Stomach (tissue), 9 donors: Measurements from ENCODE around the gene ZNF827. TPM values are rescaled to one million over a fixed set of nuclear protein-coding genes. Genes with fewer than 3 reads are reported as not detected.

Source experiments
- DNase-seq, 2 donors: peaks; one replicate each; pipeline versions ENCODE4 v3.0.0 to v3.0.0-alpha.2; 2013 to 2019
- H3K27ac ChIP-seq, 5 donors: fragments of 200-600 bp in 4 of 5; sonication (generic) in 4 of 5; one replicate each; pipeline ENCODE4 v1.5.1; 2013 to 2019; ENCODE audit warnings: mild to moderate bottlenecking in 1 of 5, moderate library complexity in 1 of 5
- H3K27me3 ChIP-seq, 3 donors: fragments of 200-600 bp; sonication (generic); one replicate each; pipeline ENCODE4 v1.5.1; 2017 to 2019; ENCODE audit warnings: mixed run types in 1 of 3
- H3K36me3 ChIP-seq, 4 donors: fragments of 200-600 bp; sonication (generic); 1 replicate in 3 of 4; 2 replicates in 1 of 4; pipeline ENCODE4 v1.5.1; 2016 to 2019
- H3K4me1 ChIP-seq, 4 donors: fragments of 200-600 bp; sonication (generic); one replicate each; pipeline ENCODE4 v1.5.1; 2016 to 2019
- H3K4me3 ChIP-seq, 4 donors: fragments of 200-600 bp; sonication (generic) in 3 of 4; one replicate each; pipeline ENCODE4 v1.5.1; 2016 to 2019; ENCODE audit warnings: mild to moderate bottlenecking in 1 of 4
- H3K9me3 ChIP-seq, 4 donors: fragments of 200-600 bp; sonication (generic); one replicate each; pipeline ENCODE4 v1.5.1; 2016 to 2019
- EP300 ChIP-seq: sonication (generic); formaldehyde crosslinking; IDR thresholded peaks from one replicate; pipeline ENCODE4 v1.6.1; 2017; ENCODE audit warnings: antibody characterized with exemption
- POLR2A ChIP-seq, 4 donors: fragments of 450-650 bp; IDR thresholded peaks; one replicate each; pipeline ENCODE4 v1.6.1; 2016; ENCODE audit warnings: antibody characterized with exemption in 4 of 4, control low read depth in 2 of 4, mild to moderate bottlenecking in 1 of 4, moderate library complexity in 1 of 4
- POLR2AphosphoS5 ChIP-seq, 3 donors: sonication (generic); formaldehyde crosslinking; IDR thresholded peaks; one replicate each; pipeline ENCODE4 v1.6.1; 2016; ENCODE audit warnings: antibody characterized with exemption in 3 of 3
- WGBS, 5 donors: extraction: QIAGEN DNeasy Blood & Tissue Kit in 3 of 5; methylation state at CpG; one replicate each; pipeline versions ENCODE4 v1.1.5 to v1.1.7; 2013 to 2018; 5-methylcytosine and 5-hydroxymethylcytosine counted together
- intact Hi-C: fragments of 100-400 bp; cut with DNase I; formaldehyde crosslinking; loops from one replicate; pipeline ENCODE4 v1.15.1; 2023; ENCODE audit warnings: low total_unique reads
- polyA plus RNA-seq, 3 donors: library from polyadenylated mRNA; stranded (reverse); fragments of 200-250 nt; gene quantifications; one replicate each; pipeline ENCODE4 v1.2.3, GENCODE V29; 2013
- total RNA-seq, 5 donors: library from RNA; depleted of rRNA; stranded (reverse); fragments of >200 nt; gene quantifications; one replicate each; pipeline versions ENCODE4 v1.1.0 to v1.2.3, GENCODE V29; 2014 to 2016
- TF ChIP-seq, protein P1 (sequence below), 7 experiments: fragments of 450-650 bp in 4 of 7; fragments of 200-600 bp in 3 of 7; sonication (generic) in 3 of 7; IDR thresholded peaks; one replicate each; pipeline ENCODE4 v1.5.1; 2016 to 2019; ENCODE audit warnings: antibody characterized with exemption in 7 of 7, control low read depth in 2 of 7, mild to moderate bottlenecking in 1 of 7
- donor health status: healthy with polysubstance abuse.
- donor health status: Bipolar disorder and iron deficiency.
- donor health status: healthy.

The ZNF827 gene
- total and polyA plus RNA-seq, 8 donors, result 1.7 to 109 (median 13.5) TPM

- Histone ChIP-seq H3K4me1 (no peaks in the 10 kb centered on the region), H3K36me3 (no peaks in the 10 kb centered on the region), H3K27me3 (no peaks in the 10 kb centered on the region), H3K4me3 (no peak overlapping the region), H3K9me3 (peaks cover 3 to 7% (median 5%) of the 10 kb centered on the region in 4 donors), H3K27ac (no peak overlapping the region)
- TF ChIP-seq, protein P1, sequence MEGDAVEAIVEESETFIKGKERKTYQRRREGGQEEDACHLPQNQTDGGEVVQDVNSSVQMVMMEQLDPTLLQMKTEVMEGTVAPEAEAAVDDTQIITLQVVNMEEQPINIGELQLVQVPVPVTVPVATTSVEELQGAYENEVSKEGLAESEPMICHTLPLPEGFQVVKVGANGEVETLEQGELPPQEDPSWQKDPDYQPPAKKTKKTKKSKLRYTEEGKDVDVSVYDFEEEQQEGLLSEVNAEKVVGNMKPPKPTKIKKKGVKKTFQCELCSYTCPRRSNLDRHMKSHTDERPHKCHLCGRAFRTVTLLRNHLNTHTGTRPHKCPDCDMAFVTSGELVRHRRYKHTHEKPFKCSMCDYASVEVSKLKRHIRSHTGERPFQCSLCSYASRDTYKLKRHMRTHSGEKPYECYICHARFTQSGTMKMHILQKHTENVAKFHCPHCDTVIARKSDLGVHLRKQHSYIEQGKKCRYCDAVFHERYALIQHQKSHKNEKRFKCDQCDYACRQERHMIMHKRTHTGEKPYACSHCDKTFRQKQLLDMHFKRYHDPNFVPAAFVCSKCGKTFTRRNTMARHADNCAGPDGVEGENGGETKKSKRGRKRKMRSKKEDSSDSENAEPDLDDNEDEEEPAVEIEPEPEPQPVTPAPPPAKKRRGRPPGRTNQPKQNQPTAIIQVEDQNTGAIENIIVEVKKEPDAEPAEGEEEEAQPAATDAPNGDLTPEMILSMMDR (IDR thresholded peaks at IDR 0.05), result peak in 4 of 7 experiments; percentile 43 to 67 (median 56)
- TF ChIP-seq EP300, result no peak
- DNase-seq, result peak in 1 of 2 donors; percentile 65
- 43 to 55% (median 49%) methylated on average over 3 of the region's 3 CpGs for WGBS, 5 donors
- intact Hi-C loops, result no loop called here
Measured at GRCh38 chr4:145956288-145956890, 17.8 kb upstream of the ZNF827 start.

GRCh38 chr4:145954924-145955339, 16.3 kb upstream of the ZNF827 start:
- H3K9me3 ChIP-seq, result peaks cover 3 to 7% (median 5%) of the 10 kb centered on the region in 4 donors
- intact Hi-C loops, result no loop called here
- WGBS, 5 donors, result 43 to 66% (median 54%) methylated on average over 7 of the region's 7 CpGs
- H3K4me3 ChIP-seq, result no peak overlapping the region
- no peak for TF ChIP-seq EP300
- TF ChIP-seq POLR2A (IDR thresholded peaks at IDR 0.05), result no peak
- TF ChIP-seq, protein P1 (IDR thresholded peaks at IDR 0.05), result no peak
- TF ChIP-seq POLR2AphosphoS5 (IDR thresholded peaks at IDR 0.05), result no peak
- no peaks in the 10 kb centered on the region for H3K27me3 ChIP-seq
- DNase-seq, result no peak
- no peaks in the 10 kb centered on the region for H3K36me3 ChIP-seq
- H3K4me1 ChIP-seq, result no peaks in the 10 kb centered on the region
- H3K27ac ChIP-seq, result no peak overlapping the region

DNA sequence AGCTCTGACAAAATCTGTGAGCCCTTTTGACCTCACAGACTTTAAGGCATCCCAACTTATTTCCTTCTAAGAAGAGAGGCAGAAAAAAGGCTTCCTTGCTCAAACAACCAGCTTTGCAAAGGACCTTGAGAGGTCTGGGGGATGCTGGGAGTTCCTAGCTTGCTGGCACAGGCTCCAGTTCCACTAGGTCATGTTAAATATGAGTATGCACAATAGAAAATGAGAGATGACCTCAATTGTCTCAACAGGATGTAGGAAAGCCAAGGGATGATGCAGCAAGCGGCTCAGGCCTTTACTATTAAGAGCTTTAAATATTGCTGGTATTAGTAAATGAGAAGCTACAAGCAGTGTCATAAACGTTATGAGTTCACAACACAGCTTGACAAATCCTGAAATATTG, 13.3 kb upstream of the ZNF827 start:
- Histone ChIP-seq H3K9me3 (peaks cover 0 to under 1% (median under 1%) of the 10 kb centered on the region in 4 donors), H3K4me3 (no peak overlapping the region), H3K36me3 (no peaks in the 10 kb centered on the region), H3K4me1 (no peaks in the 10 kb centered on the region), H3K27ac (no peak overlapping the region), H3K27me3 (no peaks in the 10 kb centered on the region)
- DNase-seq, result no peak
- no peak for TF ChIP-seq POLR2A (IDR thresholded peaks at IDR 0.05)
- TF ChIP-seq, protein P1 (IDR thresholded peaks at IDR 0.05), result no peak
- WGBS, 5 donors, result 63 to 75% (median 67%) methylated on average over 2 of the region's 2 CpGs
- intact Hi-C loops, result no loop called here

- H3K4me1 ChIP-seq, result no peaks in the 10 kb centered on the region
- DNase-seq, result no peak
- H3K27me3 ChIP-seq, result no peaks in the 10 kb centered on the region
- TF ChIP-seq POLR2A (IDR thresholded peaks at IDR 0.05) (no peak), POLR2AphosphoS5 (IDR thresholded peaks at IDR 0.05) (no peak), EP300 (no peak)
- TF ChIP-seq, protein P1 (IDR thresholded peaks at IDR 0.05), result no peak
- no peaks in the 10 kb centered on the region for H3K9me3 ChIP-seq
- H3K4me3 ChIP-seq, result no peak overlapping the region
- 85 to 98% (median 91%) methylated on average over 2 of the region's 2 CpGs for WGBS, 5 donors
- intact Hi-C loops, result loop anchor here (10.0 kb wide), 1 partner anchor 101 kb away; no protein-coding TSS in a partner anchor
- H3K36me3 ChIP-seq, result no peaks in the 10 kb centered on the region
- no peak overlapping the region for H3K27ac ChIP-seq
Measured at GRCh38 chr4:145945431-145946155, 7.0 kb upstream of the ZNF827 start.
